PC-9 (cell line): Measurements from ENCODE around the gene PRXL2A. TPM values are rescaled to one million over a fixed set of nuclear protein-coding genes. Genes with fewer than 3 reads are reported as not detected.

Source experiments
- BruUV-seq: library from RNA; stranded (reverse); fragments of 400-500 nt; replicated peaks from 2 replicates; lab custom pipeline; 2021; lab: Mats Ljungman, UMichigan
- CTCF ChIA-PET: fragments of 300-600 bp; sonication (Branson Sonifier 250); formaldehyde crosslinking; loops from one replicate; lab custom pipeline; 2022; ENCODE audit warnings: antibody characterized with exemption; lab: Charles Lee
- POLR2A ChIA-PET: fragments of 300-600 bp; sonication (Branson Sonifier 250); formaldehyde crosslinking; loops from one replicate; lab custom pipeline; 2022; ENCODE audit warnings: antibody characterized with exemption; ENCODE audit not compliant: unreplicated experiment; lab: Charles Lee
- DNase-seq, 2 experiments: peaks; one replicate each; pipeline versions ENCODE4 v3.0.0 to v3.0.0-alpha.2; 2015 to 2022; ENCODE audit warnings: mixed read lengths in 1 of 2
- H2AFZ ChIP-seq: fragments of 200-600 bp; sonication (generic); 2 replicates; pipeline ENCODE4 v1.8.1; 2017; ENCODE audit warnings: antibody characterized with exemption
- H3F3A ChIP-seq: fragments of 200-600 bp; sonication (generic); 2 replicates; pipeline ENCODE4 v1.8.1; 2017; ENCODE audit warnings: antibody characterized with exemption, mild to moderate bottlenecking, low read depth; ENCODE audit not compliant: insufficient read depth
- H3K27ac ChIP-seq: fragments of 200-600 bp; sonication (generic); 2 replicates; pipeline ENCODE4 v1.6.1; 2016; ENCODE audit warnings: mixed run types
- H3K27me3 ChIP-seq: fragments of 200-600 bp; sonication (generic); 2 replicates; pipeline ENCODE4 v1.6.1; 2016; ENCODE audit warnings: low read depth, mixed run types; ENCODE audit not compliant: insufficient read depth
- H3K36me3 ChIP-seq: fragments of 200-600 bp; sonication (generic); 2 replicates; pipeline ENCODE4 v1.6.1; 2016; ENCODE audit warnings: low read depth, mixed run types
- H3K4me1 ChIP-seq: fragments of 200-600 bp; sonication (generic); replicated peaks from 2 replicates; pipeline ENCODE4 v1.6.1; 2016; ENCODE audit warnings: mixed run types; ENCODE audit not compliant: insufficient read depth
- H3K4me2 ChIP-seq: fragments of 200-600 bp; sonication (generic); 2 replicates; pipeline ENCODE4 v1.6.1; 2017; ENCODE audit warnings: mixed run types
- H3K4me3 ChIP-seq: fragments of 200-600 bp; sonication (generic); 2 replicates; pipeline ENCODE4 v1.6.1; 2016; ENCODE audit warnings: mixed run types
- H3K79me2 ChIP-seq: fragments of 200-600 bp; sonication (generic); 2 replicates; pipeline ENCODE4 v1.6.1; 2017; ENCODE audit warnings: low read depth, mixed run types
- H3K9me2 ChIP-seq: fragments of 200-600 bp; sonication (generic); 2 replicates; pipeline ENCODE4 v1.8.1; 2017; ENCODE audit warnings: mild to moderate bottlenecking; ENCODE audit not compliant: insufficient read depth
- H3K9me3 ChIP-seq: fragments of 200-600 bp; sonication (generic); 2 replicates; pipeline ENCODE4 v1.8.1; 2016; ENCODE audit warnings: low read depth; ENCODE audit not compliant: insufficient read depth
- H4K20me1 ChIP-seq: fragments of 200-600 bp; sonication (generic); 2 replicates; pipeline ENCODE4 v1.8.1; 2017; ENCODE audit not compliant: insufficient read depth
- CTCF ChIP-seq: fragments of 200-600 bp; sonication (generic); conservative IDR thresholded peaks from 2 replicates; pipeline ENCODE4 v1.6.1; 2017; ENCODE audit warnings: mixed run types, antibody characterized with exemption, mild to moderate bottlenecking, moderate library complexity
- EZH2 ChIP-seq: fragments of 200-600 bp; sonication (generic); IDR thresholded peaks from 2 replicates; pipeline ENCODE4 v1.8.0; 2017; ENCODE audit warnings: antibody characterized with exemption, low read depth
- intact Hi-C: fragments of 100-400 bp; cut with micrococcal nuclease; formaldehyde crosslinking; loops from one replicate; pipeline ENCODE4 v1.10.0; 2022; ENCODE audit not compliant: unreplicated experiment
- total RNA-seq: library from RNA; stranded (reverse); gene quantifications from 2 replicates; pipeline ENCODE4 v1.2.3, GENCODE V29; 2021

The PRXL2A gene
- total RNA-seq, 1 experiment from 2014 or later: 88.7 TPM

GRCh38 chr10:80412486-80412885 is 4.1 kb downstream of the PRXL2A start:
- Histone ChIP-seq H3K9me3 (no peaks in the 10 kb centered on the region), H3K4me2 (no peak overlapping the region), H3K4me1 (peaks cover 24% of the 10 kb centered on the region), H3K36me3 (no peaks in the 10 kb centered on the region), H3F3A (peaks cover 12% of the 10 kb centered on the region; the same call in 1 of the 2 replicates), H3K27ac (no peak overlapping the region), H3K27me3 (no peaks in the 10 kb centered on the region), H3K79me2 (peaks cover 49% of the 10 kb centered on the region), H4K20me1 (peaks cover 8% of the 10 kb centered on the region), H3K4me3 (no peak overlapping the region), H2AFZ (no peak overlapping the region), H3K9me2 (no peaks in the 10 kb centered on the region)
- intact Hi-C loops: no loop called here
- no peak for TF ChIP-seq EZH2
- TF ChIP-seq CTCF: no peak
- POLR2A ChIA-PET: no interaction called here
- no peak for DNase-seq
- CTCF ChIA-PET: no interaction called here
- BruUV-seq: no TSS peak

- Histone ChIP-seq H3K9me3 (no peaks in the 10 kb centered on the region), H3F3A (peaks cover 6% of the 10 kb centered on the region; the same call in 1 of the 2 replicates), H3K79me2 (peaks cover 49% of the 10 kb centered on the region), H3K9me2 (no peaks in the 10 kb centered on the region), H3K27me3 (no peaks in the 10 kb centered on the region), H3K4me2 (no peak overlapping the region), H3K4me3 (no peak overlapping the region), H3K4me1 (peaks cover 24% of the 10 kb centered on the region), H3K36me3 (no peaks in the 10 kb centered on the region), H3K27ac (no peak overlapping the region), H4K20me1 (peaks cover 8% of the 10 kb centered on the region), H2AFZ (no peak overlapping the region)
- POLR2A ChIA-PET: interaction anchor here (0.7 kb wide), 1 partner anchor 255 kb away, joined by 4 read pairs; no protein-coding TSS in a partner anchor
- peak in 1 of 2 experiments; percentile 16 for DNase-seq
- intact Hi-C loops: no loop called here
- CTCF ChIA-PET: no interaction called here
- no TSS peak for BruUV-seq
- TF ChIP-seq CTCF: no peak
Measured at GRCh38 chr10:80413271-80413996, 5.1 kb downstream of the PRXL2A start.

- DNase-seq: no peak
- Histone ChIP-seq H3K27me3 (no peaks in the 10 kb centered on the region), H3F3A (peaks cover 6% of the 10 kb centered on the region; the same call in 1 of the 2 replicates), H2AFZ (no peak overlapping the region), H3K79me2 (peaks cover 43% of the 10 kb centered on the region), H3K9me2 (no peaks in the 10 kb centered on the region), H3K4me2 (no peak overlapping the region), H3K4me1 (peaks cover 20% of the 10 kb centered on the region), H3K36me3 (0 out of 2 replicates have a peak, but pooled peaks cover under 1% of the 10 kb centered on the region), H3K9me3 (no peaks in the 10 kb centered on the region), H3K27ac (no peak overlapping the region), H4K20me1 (peaks cover 8% of the 10 kb centered on the region), H3K4me3 (no peak overlapping the region)
- POLR2A ChIA-PET: no interaction called here
- no TSS peak for BruUV-seq
- intact Hi-C loops: no loop called here
- TF ChIP-seq CTCF (no peak), EZH2 (no peak)
- CTCF ChIA-PET: no interaction called here
Measured at GRCh38 chr10:80414142-80414895, 6.0 kb downstream of the PRXL2A start.
